Activated naive CD4-positive, alpha-beta T cell treated with anti-CD3 and anti-CD28 coated beads for 36 hours (primary cell): Measurements from ENCODE around the gene REV1. TPM values are rescaled to one million over a fixed set of nuclear protein-coding genes. Genes with fewer than 3 reads are reported as not detected.

ENCODE experiments used
- CTCF ChIA-PET: fragments of 350-600 bp; sonication (Branson Sonifier 250); formaldehyde crosslinking; loops from one replicate; lab custom pipeline; 2021; ENCODE audit warnings: antibody characterized with exemption; lab: Charles Lee
- DNase-seq: peaks from one replicate; pipeline ENCODE4 v3.0.0-alpha.2; 2020
- H3K27ac Mint-ChIP-seq: one replicate; pipeline ENCODE4 v1.8.0; 2021; ENCODE audit warnings: mild to moderate bottlenecking, mixed read lengths
- H3K27me3 Mint-ChIP-seq: one replicate; pipeline ENCODE4 v1.8.0; 2021; ENCODE audit warnings: low read depth, mixed read lengths
- H3K36me3 Mint-ChIP-seq: one replicate; pipeline ENCODE4 v1.8.0; 2021; ENCODE audit warnings: low read depth, mixed read lengths
- H3K4me1 Mint-ChIP-seq: one replicate; pipeline ENCODE4 v1.8.0; 2021; ENCODE audit warnings: low read depth, mixed read lengths
- H3K4me3 Mint-ChIP-seq: one replicate; pipeline ENCODE4 v1.8.0; 2021; ENCODE audit warnings: mild to moderate bottlenecking, moderate library complexity, mixed read lengths
- H3K9me3 Mint-ChIP-seq: one replicate; pipeline ENCODE4 v1.8.0; 2021; ENCODE audit warnings: mixed read lengths
- intact Hi-C: fragments of 100-400 bp; cut with micrococcal nuclease; formaldehyde crosslinking; loops from one replicate; pipeline ENCODE4 v1.15.1; 2023
- total RNA-seq, 2 experiments: library from RNA; stranded (reverse); gene quantifications; one replicate each; pipeline ENCODE4 v1.2.3, GENCODE V29; 2021

REV1 gene
- total RNA-seq, 2 experiments from 2014 or later: 29.6 to 32.3 TPM

DNA sequence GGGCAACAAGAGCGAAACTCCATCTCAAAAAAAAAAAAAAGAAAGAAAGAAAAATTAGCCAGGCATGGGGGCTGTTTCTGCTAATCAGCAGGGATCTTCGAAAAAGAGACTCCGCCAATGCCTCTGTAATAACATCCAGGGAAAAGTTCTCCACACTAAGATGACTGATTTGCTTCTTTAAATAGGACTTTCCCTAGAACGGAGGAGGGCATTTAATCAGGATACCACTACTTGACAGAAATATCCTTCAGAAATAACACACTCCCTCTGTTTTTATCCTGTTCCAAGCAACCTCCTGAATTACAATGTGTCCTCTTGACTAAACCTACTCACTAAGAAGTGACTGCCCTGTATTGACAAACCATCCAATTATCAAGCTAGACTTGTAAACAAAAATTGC is 21.7 kb downstream of the REV1 start:
- intact Hi-C loops: no loop called here
- no peak for DNase-seq
- Mint-ChIP-seq H3K4me3 (no peak overlapping the region), H3K4me1 (peaks cover 28% of the 10 kb centered on the region), H3K9me3 (peaks cover 5% of the 10 kb centered on the region), H3K36me3 (peaks cover 10% of the 10 kb centered on the region), H3K27ac (no peak overlapping the region), H3K27me3 (no peaks in the 10 kb centered on the region)
- CTCF ChIA-PET: no interaction called here

DNA sequence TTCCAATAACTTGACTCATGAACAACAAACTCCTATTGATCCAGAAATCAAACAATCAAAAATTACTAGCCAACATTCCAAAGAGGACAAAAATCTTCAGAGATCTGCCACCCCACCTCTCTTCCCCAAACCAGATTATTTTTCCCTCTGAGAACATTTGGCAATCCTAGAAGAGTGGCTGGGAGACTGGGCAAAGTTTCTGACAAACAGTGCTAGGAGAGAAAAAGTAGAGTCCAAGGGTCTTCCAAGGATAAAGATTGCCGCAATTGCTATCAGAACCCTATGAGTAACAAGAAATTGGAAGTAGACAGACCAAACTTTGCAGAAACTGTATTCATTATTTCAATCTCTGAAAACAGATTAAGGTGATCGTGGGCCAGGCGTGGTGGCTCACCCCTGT is 22.4 kb downstream of the REV1 start:
- H3K36me3 Mint-ChIP-seq: peaks cover 12% of the 10 kb centered on the region
- CTCF ChIA-PET: interaction anchor here (0.6 kb wide), 1 partner anchor 143 kb away, joined by 4 read pairs; no protein-coding TSS in a partner anchor
- H3K27me3 Mint-ChIP-seq: no peaks in the 10 kb centered on the region
- H3K9me3 Mint-ChIP-seq: peaks cover 5% of the 10 kb centered on the region
- intact Hi-C loops: no loop called here
- H3K4me3 Mint-ChIP-seq: no peak overlapping the region
- H3K4me1 Mint-ChIP-seq: peaks cover 26% of the 10 kb centered on the region
- DNase-seq: no peak
- H3K27ac Mint-ChIP-seq: no peak overlapping the region

DNA sequence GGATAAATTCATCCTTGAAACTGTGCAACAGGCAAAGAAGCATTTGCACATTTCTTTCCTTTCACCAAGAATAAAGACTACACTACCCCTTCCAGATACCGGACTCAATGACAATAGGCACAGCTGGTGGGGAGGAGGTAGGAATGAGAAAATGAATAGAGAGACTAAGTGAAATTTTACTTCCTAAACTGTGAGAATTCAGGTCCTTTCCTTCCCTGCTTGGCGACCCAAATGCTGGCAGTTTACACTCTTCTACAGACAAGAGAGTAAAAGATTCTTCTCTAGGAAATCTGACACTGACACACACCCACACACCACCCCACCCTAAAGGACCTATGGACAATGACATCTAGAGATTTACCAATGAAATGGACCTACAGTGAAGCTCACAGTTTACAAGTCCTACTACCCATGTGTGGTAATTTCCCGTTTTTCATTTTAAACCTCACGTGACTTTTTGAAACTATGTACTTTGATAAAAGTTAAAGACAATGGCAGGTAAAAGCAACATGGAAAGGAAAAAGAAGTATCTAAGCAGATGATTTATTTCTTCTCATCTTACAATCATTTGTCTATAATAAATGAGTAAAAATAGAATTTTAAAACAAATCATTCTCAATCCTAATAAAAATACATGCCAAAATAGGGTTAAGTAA is 27.9 kb downstream of the REV1 start:
- Mint-ChIP-seq H3K27me3 (no peaks in the 10 kb centered on the region), H3K4me3 (no peak overlapping the region), H3K27ac (no peak overlapping the region), H3K36me3 (peaks cover 28% of the 10 kb centered on the region), H3K4me1 (peaks cover 2% of the 10 kb centered on the region), H3K9me3 (no peaks in the 10 kb centered on the region)
- CTCF ChIA-PET: no interaction called here
- DNase-seq: no peak
- intact Hi-C loops: no loop called here

DNA sequence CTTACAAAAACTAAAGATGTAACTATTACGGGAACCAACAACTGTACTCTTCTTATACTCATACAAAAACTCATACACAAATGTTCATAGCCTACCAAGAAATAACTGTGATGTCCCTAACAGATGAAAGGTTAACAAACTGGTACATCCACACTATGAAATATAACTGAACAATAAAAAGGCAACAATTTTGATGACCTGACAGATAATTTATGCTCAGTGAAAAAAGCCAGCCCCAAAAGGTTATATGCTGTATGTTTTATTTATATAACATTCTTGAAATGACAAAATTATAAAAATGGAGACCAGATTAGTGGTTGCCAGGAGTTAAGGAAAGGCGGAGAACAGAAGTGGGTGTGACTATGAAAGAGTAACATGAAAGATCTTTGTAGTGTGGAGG is 31.3 kb downstream of the REV1 start:
- intact Hi-C loops: no loop called here

DNA sequence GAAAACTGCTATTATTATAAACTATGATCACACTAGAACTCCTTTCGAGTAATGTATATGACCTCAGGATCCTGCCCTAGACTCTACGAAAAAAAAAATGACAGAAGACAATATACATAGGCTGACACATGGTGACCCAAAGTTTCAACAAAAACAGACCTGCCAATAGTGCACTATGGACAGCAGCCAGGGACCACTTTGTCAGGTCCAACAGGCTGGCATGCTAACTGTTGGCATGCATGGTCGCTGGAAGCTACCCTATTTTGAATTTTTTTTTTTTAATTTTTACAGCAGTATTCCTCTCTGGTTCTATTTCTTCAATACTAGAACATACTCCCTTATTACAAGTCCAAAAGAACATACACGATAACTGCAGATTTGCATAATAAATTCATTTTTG is 38.1 kb downstream of the REV1 start:
- H3K4me3 Mint-ChIP-seq: no peak overlapping the region
- no peak for DNase-seq
- H3K27ac Mint-ChIP-seq: no peak overlapping the region
- intact Hi-C loops: no loop called here
- no peaks in the 10 kb centered on the region for H3K27me3 Mint-ChIP-seq
- peaks cover 1% of the 10 kb centered on the region for H3K4me1 Mint-ChIP-seq
- no peaks in the 10 kb centered on the region for H3K9me3 Mint-ChIP-seq
- H3K36me3 Mint-ChIP-seq: peaks cover 21% of the 10 kb centered on the region
- CTCF ChIA-PET: interaction anchor here (1.2 kb wide), 1 partner anchor 12 kb away, joined by 3 read pairs; no protein-coding TSS in a partner anchor

More for the DNA sequence above, 31.3 kb downstream of the REV1 start:
- no peaks in the 10 kb centered on the region for H3K4me1 Mint-ChIP-seq
- H3K27me3 Mint-ChIP-seq: no peaks in the 10 kb centered on the region
- CTCF ChIA-PET: no interaction called here
- no peaks in the 10 kb centered on the region for H3K9me3 Mint-ChIP-seq
- DNase-seq: no peak
- H3K27ac Mint-ChIP-seq: no peak overlapping the region
- H3K4me3 Mint-ChIP-seq: no peak overlapping the region
- H3K36me3 Mint-ChIP-seq: peaks cover 40% of the 10 kb centered on the region

DNA sequence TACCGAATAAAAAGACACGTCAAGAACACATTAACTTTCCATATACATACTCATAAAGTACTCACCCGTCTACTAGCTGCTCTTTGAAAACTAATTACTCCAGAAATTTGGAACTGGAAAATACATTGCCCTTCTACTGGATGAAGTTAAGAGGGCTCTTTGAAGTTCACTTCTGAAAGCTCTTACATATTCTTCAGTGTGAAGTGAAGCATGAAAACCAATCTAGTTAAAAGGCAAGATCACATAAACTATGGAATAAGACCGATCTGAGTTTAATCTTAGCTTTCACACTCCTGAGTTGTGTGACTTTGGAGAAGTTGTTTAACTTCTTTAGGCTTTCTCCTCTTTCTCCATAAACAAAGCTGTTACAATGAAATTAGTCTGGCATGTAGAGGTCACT is 38.5 kb downstream of the REV1 start:
- H3K27me3 Mint-ChIP-seq: no peaks in the 10 kb centered on the region
- no peaks in the 10 kb centered on the region for H3K9me3 Mint-ChIP-seq
- peaks cover 2% of the 10 kb centered on the region for H3K4me1 Mint-ChIP-seq
- no peak overlapping the region for H3K27ac Mint-ChIP-seq
- H3K36me3 Mint-ChIP-seq: peaks cover 22% of the 10 kb centered on the region
- CTCF ChIA-PET: interaction anchor here (1.2 kb wide), 1 partner anchor 12 kb away, joined by 3 read pairs; no protein-coding TSS in a partner anchor
- no peak overlapping the region for H3K4me3 Mint-ChIP-seq
- intact Hi-C loops: no loop called here
- no peak for DNase-seq

DNA sequence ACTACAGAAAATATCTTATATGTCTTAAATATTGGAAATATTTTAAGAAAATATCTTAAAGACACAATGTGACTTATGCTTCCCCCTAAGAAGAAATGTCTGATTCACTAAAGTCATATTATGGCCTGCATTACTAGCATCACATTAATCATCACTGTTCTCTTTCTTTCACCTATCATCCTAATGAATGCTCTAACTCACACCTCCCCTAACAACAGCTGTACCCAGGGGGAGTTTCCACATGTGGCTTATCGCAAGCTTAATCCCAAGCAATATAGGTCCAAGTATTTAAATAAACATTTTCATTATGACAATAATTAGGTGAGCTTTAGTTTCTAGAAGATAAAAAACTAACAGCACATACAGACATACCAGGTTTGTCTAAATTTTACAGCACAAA is 39.6 kb downstream of the REV1 start:
- intact Hi-C loops: no loop called here
- Mint-ChIP-seq H3K4me1 (peaks cover 4% of the 10 kb centered on the region), H3K4me3 (no peak overlapping the region), H3K27ac (no peak overlapping the region), H3K27me3 (no peaks in the 10 kb centered on the region), H3K36me3 (peaks cover 16% of the 10 kb centered on the region), H3K9me3 (no peaks in the 10 kb centered on the region)
- CTCF ChIA-PET: no interaction called here
- no peak for DNase-seq

DNA sequence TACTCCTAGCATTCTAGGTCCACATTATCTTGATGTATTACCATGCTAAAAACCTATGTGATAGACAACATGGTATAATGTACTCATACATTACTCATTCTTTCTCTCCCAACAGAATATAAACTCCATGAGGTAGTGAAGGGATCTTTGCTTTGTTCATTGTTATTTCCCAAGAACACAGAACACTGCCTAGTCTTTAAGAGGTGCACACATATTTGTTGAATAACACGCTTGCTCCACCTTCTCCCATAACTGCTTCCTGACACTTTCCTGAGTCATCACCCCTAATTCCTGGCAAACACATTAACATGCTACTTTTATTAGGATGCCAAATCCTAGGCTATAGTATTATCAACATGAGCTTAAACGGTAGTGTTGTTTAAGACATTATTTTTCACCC is 41.3 kb downstream of the REV1 start:
- DNase-seq: no peak
- H3K36me3 Mint-ChIP-seq: peaks cover 10% of the 10 kb centered on the region

DNA sequence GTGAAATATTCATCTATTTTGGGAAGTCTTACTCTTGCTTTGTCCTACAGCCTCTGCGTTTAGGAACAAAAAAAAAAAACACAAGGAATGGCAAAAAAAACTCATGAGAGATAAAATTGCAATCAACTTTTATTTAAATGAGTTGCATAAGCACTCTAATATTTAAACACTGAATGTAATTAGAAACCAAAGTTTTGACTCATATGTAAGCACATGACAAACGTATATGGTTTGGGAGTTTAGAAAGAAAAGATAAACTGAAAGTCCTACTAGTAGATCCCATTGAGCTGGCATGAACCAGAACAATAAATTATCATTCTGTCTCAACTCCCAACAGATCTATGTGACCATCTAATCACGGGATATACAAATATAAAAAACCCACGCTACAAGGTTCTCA is 44.8 kb downstream of the REV1 start:
- H3K4me1 Mint-ChIP-seq: peaks cover 16% of the 10 kb centered on the region
- H3K9me3 Mint-ChIP-seq: no peaks in the 10 kb centered on the region
- H3K27ac Mint-ChIP-seq: no peak overlapping the region
- CTCF ChIA-PET: no interaction called here
- intact Hi-C loops: no loop called here
- no peak for DNase-seq
- no peak overlapping the region for H3K4me3 Mint-ChIP-seq
- H3K36me3 Mint-ChIP-seq: peaks cover 11% of the 10 kb centered on the region
- H3K27me3 Mint-ChIP-seq: no peaks in the 10 kb centered on the region

More for the DNA sequence above, 41.3 kb downstream of the REV1 start:
- CTCF ChIA-PET: no interaction called here
- H3K4me1 Mint-ChIP-seq: peaks cover 16% of the 10 kb centered on the region
- H3K9me3 Mint-ChIP-seq: no peaks in the 10 kb centered on the region
- H3K27ac Mint-ChIP-seq: no peak overlapping the region
- H3K27me3 Mint-ChIP-seq: no peaks in the 10 kb centered on the region
- no peak overlapping the region for H3K4me3 Mint-ChIP-seq
- intact Hi-C loops: no loop called here

DNA sequence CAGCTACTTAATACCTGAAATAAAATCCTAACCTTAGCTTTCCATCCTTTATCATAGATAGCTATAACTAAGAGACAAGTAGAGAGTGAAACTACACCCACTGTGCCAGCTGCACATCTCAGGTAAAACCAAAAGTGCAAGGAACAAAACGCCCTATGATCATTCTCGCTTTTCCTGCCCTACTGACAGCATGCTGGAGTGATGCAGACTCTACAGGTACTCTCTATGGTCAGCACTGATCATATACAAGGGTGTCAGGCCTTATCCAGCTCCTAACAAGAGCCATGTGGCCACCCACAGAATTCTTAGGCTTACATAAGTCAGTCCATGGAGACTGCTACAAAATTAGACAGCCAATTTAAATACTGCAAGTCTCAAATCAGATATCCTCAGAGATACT is 45.6 kb downstream of the REV1 start:
- H3K36me3 Mint-ChIP-seq: peaks cover 11% of the 10 kb centered on the region
- no peak overlapping the region for H3K27ac Mint-ChIP-seq
- H3K4me3 Mint-ChIP-seq: no peak overlapping the region
- CTCF ChIA-PET: no interaction called here
- H3K27me3 Mint-ChIP-seq: no peaks in the 10 kb centered on the region
- peaks cover 16% of the 10 kb centered on the region for H3K4me1 Mint-ChIP-seq
- H3K9me3 Mint-ChIP-seq: no peaks in the 10 kb centered on the region
- intact Hi-C loops: no loop called here
- no peak for DNase-seq

DNA sequence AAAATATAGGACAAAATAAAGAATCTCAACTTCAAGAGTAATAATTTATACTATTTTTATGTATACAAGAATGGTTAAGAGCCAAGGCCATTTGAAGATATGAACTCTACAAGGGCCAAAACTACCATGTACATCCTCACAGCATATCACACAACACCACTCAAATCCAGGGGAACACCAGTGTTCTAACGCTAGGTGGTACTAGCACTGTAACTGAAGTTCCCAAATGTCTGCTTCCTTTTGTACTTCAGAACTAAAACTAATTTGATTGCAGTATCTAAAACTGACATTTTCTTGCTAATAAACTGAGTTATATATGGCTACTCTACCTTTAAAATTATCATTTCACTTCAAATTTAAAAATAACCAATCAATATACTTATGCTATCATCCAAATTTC is 47.0 kb downstream of the REV1 start:
- CTCF ChIA-PET: no interaction called here
- no peak for DNase-seq
- no peak overlapping the region for H3K4me3 Mint-ChIP-seq
- no peak overlapping the region for H3K27ac Mint-ChIP-seq
- peaks cover 16% of the 10 kb centered on the region for H3K4me1 Mint-ChIP-seq
- H3K9me3 Mint-ChIP-seq: no peaks in the 10 kb centered on the region
- intact Hi-C loops: no loop called here
- no peaks in the 10 kb centered on the region for H3K27me3 Mint-ChIP-seq
- H3K36me3 Mint-ChIP-seq: peaks cover 13% of the 10 kb centered on the region

DNA sequence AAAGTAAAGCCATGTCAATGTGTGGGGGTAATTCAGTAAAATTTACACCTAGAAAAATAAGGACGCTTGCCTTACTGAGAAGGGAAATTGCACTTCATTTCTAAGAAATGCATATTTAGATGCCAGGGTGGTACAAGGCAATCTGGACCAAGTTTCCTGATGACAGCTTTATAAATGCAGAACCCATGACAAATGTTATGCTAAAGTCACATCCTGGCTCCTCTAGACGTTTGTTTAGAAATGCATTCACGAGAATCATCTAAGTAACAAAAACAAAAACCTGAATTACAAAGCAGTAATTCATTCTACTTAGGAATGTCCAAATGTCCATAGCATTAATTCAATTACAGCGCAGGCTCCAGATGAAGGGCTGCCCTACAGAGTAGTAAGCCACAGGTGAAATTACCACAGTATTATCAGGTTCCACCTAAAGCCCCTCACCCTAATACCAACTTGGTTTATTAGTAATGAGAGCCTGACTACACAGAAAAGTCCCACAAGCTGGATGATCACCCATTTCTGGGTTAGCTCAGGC is 49.8 kb downstream of the REV1 start:
- Mint-ChIP-seq H3K4me1 (peaks cover 11% of the 10 kb centered on the region), H3K27ac (no peak overlapping the region), H3K4me3 (no peak overlapping the region), H3K9me3 (no peaks in the 10 kb centered on the region), H3K27me3 (no peaks in the 10 kb centered on the region), H3K36me3 (peaks cover 9% of the 10 kb centered on the region)
- intact Hi-C loops: no loop called here
- DNase-seq: no peak
- CTCF ChIA-PET: interaction anchor here (0.6 kb wide), 1 partner anchor 509 kb away, joined by 3 read pairs; no protein-coding TSS in a partner anchor

DNA sequence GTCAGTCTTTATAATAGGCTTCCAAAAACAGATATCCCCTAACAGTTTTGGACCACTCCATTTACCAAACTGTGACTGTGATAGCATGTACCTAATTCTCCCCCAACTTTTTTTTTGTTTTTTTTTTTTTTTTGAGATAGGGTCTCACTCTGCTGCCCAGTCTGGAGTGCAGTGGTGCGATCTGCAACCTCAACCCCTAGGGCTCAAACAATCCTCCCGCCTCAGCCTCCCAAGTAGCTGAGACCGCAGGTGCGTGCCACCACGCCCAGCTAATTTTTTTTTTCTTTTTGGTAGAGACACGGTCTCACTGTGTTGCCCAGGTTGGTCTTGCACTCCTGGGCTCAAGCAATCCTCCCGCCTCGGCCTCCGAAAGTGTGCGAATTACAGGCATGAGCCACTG is 52.9 kb downstream of the REV1 start:
- Mint-ChIP-seq H3K27me3 (no peaks in the 10 kb centered on the region), H3K36me3 (peaks cover 11% of the 10 kb centered on the region), H3K27ac (no peak overlapping the region), H3K9me3 (no peaks in the 10 kb centered on the region), H3K4me3 (no peak overlapping the region), H3K4me1 (peaks cover 3% of the 10 kb centered on the region)
- intact Hi-C loops: no loop called here
- CTCF ChIA-PET: no interaction called here
- no peak for DNase-seq
